K562 (cell line): ENCODE results near the gene PRDM2. TPM values are rescaled to one million over a fixed set of nuclear protein-coding genes. Genes with fewer than 3 reads are reported as not detected.

Experiments
- ATAC-seq: fragments of 200-7000 bp; cut with Tn5 transposase; 3 replicates; pipeline ENCODE4 v1.9.1; 2020; ENCODE audit warnings: moderate library complexity
- BruUV-seq: library from RNA; stranded (reverse); fragments of 400-500 nt; replicated peaks from 2 replicates; lab custom pipeline; 2021; lab: Mats Ljungman, UMichigan
- CTCF ChIA-PET: fragments of 300-600 bp; formaldehyde crosslinking; extraction: SDS; loops from one replicate; lab custom pipeline; 2021; ENCODE audit warnings: low intra/inter-chr PET ratio; lab: Yijun Ruan, JAX
- POLR2A ChIA-PET: fragments of 300-600, 350-650 bp; sonication (Branson Sonifier 250); formaldehyde crosslinking; extraction: SDS; loops from one replicate; lab custom pipeline; 2021; ENCODE audit warnings: antibody characterized with exemption, inconsistent platforms; lab: Yijun Ruan, JAX
- DNase-seq, 4 experiments: peaks; one replicate each; pipeline versions ENCODE4 v3.0.0 to v3.0.0-alpha.2; 2011 to 2018; ENCODE audit warnings: low spot score in 3 of 4, mixed read lengths in 3 of 4; ENCODE audit errors: extremely low read depth in 1 of 4
- FAIRE-seq: peaks from 2 replicates; lab custom pipeline; 2011; peaks lifted over from hg19 to GRCh38; lab: Jason Lieb, UNC
- H2AFZ ChIP-seq: 2 replicates; pipeline ENCODE4 v1.6.0; 2011; ENCODE audit warnings: low read depth, low read length, control low read depth, inconsistent platforms
- H3K27ac ChIP-seq: fragments of 200-600 bp; 3 replicates; pipeline ENCODE4 v1.8.0; 2011; ENCODE audit warnings: low read depth, mild to moderate bottlenecking, control low read depth, inconsistent platforms, low read length, moderate library complexity, mixed read lengths; ENCODE audit errors: extremely low read depth
- H3K27me3 ChIP-seq, 2 experiments: fragments of 300-600 bp in 1 of 2; 2 replicates in 1 of 2; 3 replicates in 1 of 2; pipeline versions ENCODE4 v1.6.0 to v1.8.0; 2011; ENCODE audit warnings: inconsistent platforms in 2 of 2, low read length in 2 of 2, mild to moderate bottlenecking in 1 of 2, mixed read lengths in 1 of 2, moderate library complexity in 1 of 2; ENCODE audit not compliant: control insufficient read depth in 2 of 2, insufficient read depth in 2 of 2
- H3K36me3 ChIP-seq: fragments of 300-600 bp; 3 replicates; pipeline ENCODE4 v1.8.0; 2011; ENCODE audit warnings: mild to moderate bottlenecking, low read length, inconsistent platforms; ENCODE audit not compliant: control insufficient read depth, insufficient read depth
- H3K4me1 ChIP-seq, 2 experiments: fragments of 200-600 bp in 1 of 2; replicated peaks in 1 of 2; 2 replicates in 1 of 2; 3 replicates in 1 of 2; pipeline versions ENCODE4 v1.5.1 to v1.8.0; 2011; ENCODE audit warnings: inconsistent platforms in 2 of 2, low read length in 2 of 2, mild to moderate bottlenecking in 1 of 2, mixed read lengths in 1 of 2, moderate library complexity in 1 of 2; ENCODE audit not compliant: control insufficient read depth in 2 of 2, insufficient read depth in 2 of 2
- H3K4me2 ChIP-seq: 2 replicates; pipeline ENCODE4 v1.6.1; 2011; ENCODE audit warnings: low read length, control low read depth, inconsistent platforms, mixed read lengths; ENCODE audit not compliant: insufficient read depth
- H3K4me3 ChIP-seq: fragments of 200-600 bp; sonication (generic), shearing (Covaris generic); 2 replicates; pipeline ENCODE4 v1.5.1; 2016; ENCODE audit warnings: control low read depth, inconsistent platforms
- H3K79me2 ChIP-seq: fragments of 200-600 bp; 3 replicates; pipeline ENCODE4 v1.8.0; 2011; ENCODE audit warnings: low read length, inconsistent platforms; ENCODE audit not compliant: control insufficient read depth, insufficient read depth
- H3K9ac ChIP-seq, 2 experiments: 2 replicates each; pipeline versions ENCODE4 v1.6.0 to v1.6.1; 2011; ENCODE audit warnings: low read depth in 2 of 2, low read length in 2 of 2, control low read depth in 1 of 2, inconsistent platforms in 1 of 2, mild to moderate bottlenecking in 1 of 2, mixed read lengths in 1 of 2; ENCODE audit not compliant: insufficient read depth in 1 of 2
- H3K9me1 ChIP-seq: one replicate; pipeline ENCODE4 v1.6.0; 2011; ENCODE audit warnings: inconsistent platforms, mild to moderate bottlenecking, low read length, moderate library complexity; ENCODE audit not compliant: control insufficient read depth, insufficient read depth
- H3K9me3 ChIP-seq: replicated peaks from 2 replicates; pipeline ENCODE4 v1.5.1; 2011; ENCODE audit warnings: low read depth, low read length, inconsistent platforms; ENCODE audit not compliant: control insufficient read depth, insufficient read depth
- H4K20me1 ChIP-seq: replicated peaks from 2 replicates; pipeline ENCODE4 v1.6.1; 2011; ENCODE audit warnings: low read length, inconsistent platforms, mixed read lengths; ENCODE audit not compliant: control insufficient read depth, insufficient read depth
- BMI1 ChIP-seq: fragments of 150-350 bp; IDR thresholded peaks from 2 replicates; pipeline ENCODE4 v1.6.1; 2014; ENCODE audit warnings: low read length
- DACH1 ChIP-seq: fragments of 450-650 bp; IDR thresholded peaks from 2 replicates; pipeline ENCODE4 v1.6.1; 2018; ENCODE audit not compliant: partially characterized antibody
- ELF1 ChIP-seq: fragments of 200-800 bp; sonication (Bioruptor generic); IDR thresholded peaks from 2 replicates; pipeline ENCODE4 v1.6.1; 2016; ENCODE audit warnings: missing genetic modification characterization, missing compliant biosample characterization
- KAT8 ChIP-seq: fragments of 450-650 bp; IDR thresholded peaks from 2 replicates; pipeline ENCODE4 v1.6.1; 2016; ENCODE audit warnings: low read depth, mild to moderate bottlenecking
- MGA ChIP-seq: fragments of 450-650 bp; IDR thresholded peaks from 2 replicates; pipeline ENCODE4 v1.6.1; 2016; ENCODE audit warnings: mild to moderate bottlenecking, moderate library complexity
- NCOR1 ChIP-seq: fragments of 450-650 bp; IDR thresholded peaks from 2 replicates; pipeline ENCODE4 v1.6.1; 2016; ENCODE audit warnings: mild to moderate bottlenecking, moderate library complexity
- NFE2 ChIP-seq: IDR thresholded peaks from 2 replicates; pipeline ENCODE4 v1.6.1; 2014; ENCODE audit warnings: antibody characterized with exemption, low read depth
- NFIX ChIP-seq: fragments of 250-450 bp; sonication (Bioruptor Pico); IDR thresholded peaks from 2 replicates; pipeline ENCODE4 v1.4.0; 2020; ENCODE audit warnings: low read depth, mild to moderate bottlenecking, moderate library complexity
- PML ChIP-seq: IDR thresholded peaks from 2 replicates; pipeline ENCODE4 v1.6.1; 2012; ENCODE audit warnings: low read length, inconsistent platforms
- RNF2 ChIP-seq: sonication (generic); IDR thresholded peaks from 2 replicates; pipeline ENCODE4 v1.6.1; 2016
- TAF15 ChIP-seq: fragments of 200-400 bp; formaldehyde crosslinking; IDR thresholded peaks from 2 replicates; pipeline ENCODE4 v1.6.1; 2017; ENCODE audit warnings: mild to moderate bottlenecking, low read depth, low read length, moderate library complexity
- ZFPM2 ChIP-seq: fragments of 250-450 bp; sonication (Bioruptor Pico); IDR thresholded peaks from 2 replicates; pipeline ENCODE4 v1.5.1; 2022; ENCODE audit warnings: mild to moderate bottlenecking
- ZNF143 ChIP-seq: sonication (generic); formaldehyde crosslinking; IDR thresholded peaks from 2 replicates; pipeline ENCODE4 v1.9.0; 2022; ENCODE audit warnings: mild to moderate bottlenecking, missing genetic modification reagents
- ZNF644 ChIP-seq: fragments of 200-800 bp; sonication (Bioruptor generic); IDR thresholded peaks from 2 replicates; pipeline ENCODE4 v1.6.1; 2016; ENCODE audit warnings: low read depth, missing genetic modification characterization, missing compliant biosample characterization
- ZNF764 ChIP-seq: fragments of 250-450 bp; sonication (Bioruptor Pico); IDR thresholded peaks from 2 replicates; pipeline ENCODE4 v1.4.0; 2020; ENCODE audit warnings: low read depth, mild to moderate bottlenecking, moderate library complexity
- WGBS: fragments of 100-300 bp; shearing (Covaris generic); methylation state at CpG from one replicate; pipeline ENCODE4 v1.1.6; 2016; ENCODE audit warnings: low coverage, mixed read lengths; ENCODE audit not compliant: insufficient coverage; ENCODE audit errors: missing lambda C conversion rate; 5-methylcytosine and 5-hydroxymethylcytosine counted together
- in situ Hi-C: fragments of 300-500 bp; cut with MboI; formaldehyde crosslinking; loops from 4 replicates; pipeline ENCODE4 v1.15.0; 2018; ENCODE audit warnings: inconsistent platforms, mixed read lengths
- intact Hi-C: fragments of 100-400 bp; cut with micrococcal nuclease; formaldehyde crosslinking; loops from 2 replicates; pipeline ENCODE4 v1.14.2; 2022
- polyA plus RNA-seq, 8 experiments: library from polyadenylated mRNA; depleted of rRNA in 4 of 8; stranded (reverse) in 5 of 8; unstranded in 3 of 8; fragments of >200 nt; fragmentation: Nextera tagmentation in 2 of 8; fragmentation: Illumina TruSeq in 1 of 8; extraction: Ambion mirVana in 2 of 8; extraction: Trizol in 1 of 8; gene quantifications; 2 replicates each; pipeline versions ENCODE4 v1.2.1 to v1.2.3, GENCODE V29; 2011 to 2014; ENCODE audit warnings: inconsistent platforms in 1 of 8, missing spikeins in 1 of 8
- total RNA-seq, 7 experiments: library from RNA; depleted of rRNA in 6 of 7; stranded (reverse); fragments of >200 nt in 6 of 7; fragmentation: Illumina TruSeq in 2 of 7; extraction: Trizol in 2 of 7; gene quantifications; 2 replicates each; pipeline versions ENCODE4 v1.2.1 to v1.2.3, GENCODE V29; 2011 to 2021; ENCODE audit warnings: low replicate concordance in 1 of 7

Gene PRDM2
- total and polyA plus RNA-seq, 9 of the 15 experiments (the other 6 are each of a cell fraction or from before 2014, with no cell fraction given) = 5.4 to 27.6 (median 12.5) TPM

- no peaks in the 10 kb centered on the region for H3K9me1 ChIP-seq
- no peak overlapping the region for H3K27ac ChIP-seq
- H4K20me1 ChIP-seq = 0 out of 2 replicates have a peak, but pooled peaks cover 5% of the 10 kb centered on the region
- no peak overlapping the region for H2AFZ ChIP-seq
- no peaks in the 10 kb centered on the region for H3K36me3 ChIP-seq
- no peaks in the 10 kb centered on the region for H3K4me1 ChIP-seq
- DNase-seq (no peak), FAIRE-seq (no peak), ATAC-seq (no peak)
- intact Hi-C loops (no loop called here), in situ Hi-C loops (no loop called here)
- CTCF ChIA-PET = no interaction called here
- H3K27me3 ChIP-seq = peaks cover 27 to 32% of the 10 kb centered on the region in 2 experiments; a peak in 4 of 5 replicates
- POLR2A ChIA-PET = interaction anchor here (0.6 kb wide), 2 partner anchors 11 to 48 kb away, joined by 3 read pairs; no protein-coding TSS in a partner anchor
- no peak overlapping the region for H3K9ac ChIP-seq
- no peak overlapping the region for H3K4me3 ChIP-seq
- BruUV-seq = no TSS peak
- no peaks in the 10 kb centered on the region for H3K9me3 ChIP-seq
- H3K4me2 ChIP-seq = no peak overlapping the region
- no peaks in the 10 kb centered on the region for H3K79me2 ChIP-seq
- 0% methylated on average over 4 of the region's 4 CpGs for WGBS
- TF ChIP-seq ZNF764 (no peak), MGA (no peak), DACH1 (no peak), RNF2 (no peak), KAT8 (no peak), TAF15 (no peak), PML (no peak), ZNF143 (no peak), NCOR1 (no peak), ZFPM2 (no peak), NFIX (CRISPR knock-in tag) (no peak), ELF1 (tag) (no peak), NFE2 (no peak), BMI1 (no peak), ZNF644 (tag) (no peak)
Measured at GRCh38 chr1:13723810-13724209, 23.8 kb downstream of the PRDM2 start.
